OCI-LY7 (cell line): ENCODE results near the gene KRTAP21-2. TPM values are rescaled to one million over a fixed set of nuclear protein-coding genes. Genes with fewer than 3 reads are reported as not detected.

Experiments used
- Bru-seq: library from RNA; stranded (reverse); fragments of 400-500 nt; gene quantifications from one replicate; lab custom pipeline; 2021; lab: Mats Ljungman, UMichigan
- BruChase-seq, 2 experiments: library from RNA; stranded (reverse); fragments of 400-500 nt; gene quantifications; one replicate each; lab custom pipeline; 2021; lab: Mats Ljungman, UMichigan
- BruUV-seq: library from RNA; stranded (reverse); fragments of 400-500 nt; replicated peaks from 2 replicates; lab custom pipeline; 2021; lab: Mats Ljungman, UMichigan
- CTCF ChIA-PET: fragments of 300-600 bp; sonication (Branson Sonifier 250); formaldehyde crosslinking; loops from one replicate; lab custom pipeline; 2022; ENCODE audit warnings: antibody characterized with exemption; ENCODE audit not compliant: unreplicated experiment; lab: Charles Lee
- POLR2A ChIA-PET: fragments of 300-600 bp; sonication (Branson Sonifier 250); formaldehyde crosslinking; loops from one replicate; lab custom pipeline; 2022; ENCODE audit warnings: antibody characterized with exemption; lab: Charles Lee
- DNase-seq: peaks from one replicate; pipeline ENCODE4 v3.0.0-alpha.2; 2015; ENCODE audit warnings: low spot score
- H2AFZ ChIP-seq: fragments of 200-600 bp; sonication (generic), shearing (Covaris generic); 2 replicates; pipeline ENCODE4 v1.6.1; 2014; ENCODE audit warnings: mild to moderate bottlenecking, antibody characterized with exemption, low read length, moderate library complexity
- H3K27ac ChIP-seq: fragments of 200-600 bp; sonication (generic); 2 replicates; pipeline ENCODE4 v1.5.1; 2014; ENCODE audit warnings: mixed run types, low read depth, mild to moderate bottlenecking, moderate library complexity, low read length, inconsistent platforms; ENCODE audit not compliant: poor library complexity, severe bottlenecking
- H3K36me3 ChIP-seq: fragments of 200-600 bp; sonication (generic); 2 replicates; pipeline ENCODE4 v1.6.1; 2014; ENCODE audit warnings: mild to moderate bottlenecking, antibody characterized with exemption, low read length, moderate library complexity, mixed read lengths; ENCODE audit not compliant: insufficient read depth
- H3K4me1 ChIP-seq: fragments of 200-600 bp; sonication (generic); 2 replicates; pipeline ENCODE4 v1.5.1; 2014; ENCODE audit warnings: mild to moderate bottlenecking, low read length; ENCODE audit not compliant: insufficient read depth, poor library complexity, severe bottlenecking
- H3K4me2 ChIP-seq: fragments of 200-600 bp; sonication (generic); 2 replicates; pipeline ENCODE4 v1.6.1; 2014; ENCODE audit warnings: mild to moderate bottlenecking, low read length
- H3K4me3 ChIP-seq: fragments of 200-600 bp; sonication (generic); 2 replicates; pipeline ENCODE4 v1.5.1; 2014; ENCODE audit warnings: mild to moderate bottlenecking, low read depth, low read length; ENCODE audit not compliant: poor library complexity, severe bottlenecking
- H3K79me2 ChIP-seq: fragments of 200-600 bp; sonication (generic); 2 replicates; pipeline ENCODE4 v1.6.1; 2016; ENCODE audit warnings: low read depth, mild to moderate bottlenecking, low read length, moderate library complexity, mixed read lengths; ENCODE audit not compliant: insufficient read depth
- H3K9me2 ChIP-seq: fragments of 200-600 bp; sonication (generic); 2 replicates; pipeline ENCODE4 v1.6.1; 2016; ENCODE audit warnings: mild to moderate bottlenecking, low read length, mixed read lengths; ENCODE audit not compliant: insufficient read depth
- H3K9me3 ChIP-seq: fragments of 200-600 bp; sonication (generic); 2 replicates; pipeline ENCODE4 v1.6.1; 2014; ENCODE audit warnings: mild to moderate bottlenecking, mixed run types, low read length, mixed read lengths
- H4K20me1 ChIP-seq: fragments of 200-600 bp; sonication (generic); 2 replicates; pipeline ENCODE4 v1.6.1; 2014; ENCODE audit warnings: mild to moderate bottlenecking, antibody characterized with exemption, low read length, moderate library complexity, mixed read lengths; ENCODE audit not compliant: insufficient read depth
- EZH2phosphoT487 ChIP-seq: fragments of 200-600 bp; sonication (generic); IDR thresholded peaks from 2 replicates; pipeline ENCODE4 v1.6.1; 2018; ENCODE audit warnings: low read depth, borderline replicate concordance, mild to moderate bottlenecking, mixed run types, antibody characterized with exemption, low read length, moderate library complexity, mixed read lengths
- intact Hi-C: fragments of 100-400 bp; cut with micrococcal nuclease; formaldehyde crosslinking; loops from one replicate; pipeline ENCODE4 v1.10.0; 2022; ENCODE audit not compliant: unreplicated experiment
- long read RNA-seq: library from polyadenylated mRNA; stranded (forward); transcript quantifications from one replicate; pipeline ENCODE4 v2.0.0, GENCODE V29; 2022
- total RNA-seq, 2 experiments: library from RNA; depleted of rRNA in 1 of 2; stranded (reverse); fragments of >200 nt in 1 of 2; shearing (Covaris generic) in 1 of 2; gene quantifications; 2 replicates each; pipeline ENCODE4 v1.2.3, GENCODE V29; 2014 to 2022
- TF ChIP-seq, protein P1 (sequence below): fragments of 200-600 bp; sonication (generic); conservative IDR thresholded peaks from 2 replicates; pipeline ENCODE4 v1.5.1; 2014; ENCODE audit warnings: mild to moderate bottlenecking, antibody characterized with exemption, low read length, moderate library complexity, mixed read lengths

KRTAP21-2 gene
- total RNA-seq (2014; rRNA removed; shearing (Covaris generic)) (not detected in 2 replicates), total RNA-seq (2022) (not detected in 2 replicates), Bru-seq, nascent RNA (not detected), BruChase-seq, experiment 1, labeled RNA remaining after a 6-hour chase (not detected), BruChase-seq, experiment 2, labeled RNA remaining after a 2-hour chase (not detected)
- long read RNA-seq, result 0 reads

DNA sequence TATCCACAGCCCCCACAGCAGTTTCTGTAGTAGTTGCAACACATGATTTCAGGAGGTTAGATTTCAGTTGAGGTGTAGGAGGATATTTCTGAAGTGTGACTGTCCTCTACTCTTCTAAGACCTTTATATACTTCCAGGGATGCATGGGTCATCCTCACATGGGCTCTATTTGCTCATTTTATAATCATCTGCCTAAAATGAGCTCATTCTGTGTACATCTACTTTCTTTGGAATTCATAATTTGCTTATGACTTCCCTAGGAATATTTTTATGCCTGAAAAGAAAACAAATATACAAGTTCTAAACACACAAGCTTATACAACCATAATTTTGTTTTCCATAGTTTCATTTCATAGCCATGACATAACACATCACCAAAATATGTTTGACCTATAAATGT is at the start of gene KRTAP21-2:
Gene KRTAP21-2 (minus strand): TSS at position 101 of the 400 bp plus-strand sequence. CDS start 57 bp downstream, at position 44.
- no peak within 1 kb of the TSS for H2AFZ ChIP-seq
- no peaks in the 10 kb centered on the region for H3K79me2 ChIP-seq
- H3K36me3 ChIP-seq, result no peaks in the 10 kb centered on the region
- no peaks in the 10 kb centered on the region; the same call in 1 of the 2 replicates for H3K9me2 ChIP-seq
- H3K4me2 ChIP-seq, result no peak within 1 kb of the TSS
- no peak for TF ChIP-seq EZH2phosphoT487
- TF ChIP-seq, protein P1, sequence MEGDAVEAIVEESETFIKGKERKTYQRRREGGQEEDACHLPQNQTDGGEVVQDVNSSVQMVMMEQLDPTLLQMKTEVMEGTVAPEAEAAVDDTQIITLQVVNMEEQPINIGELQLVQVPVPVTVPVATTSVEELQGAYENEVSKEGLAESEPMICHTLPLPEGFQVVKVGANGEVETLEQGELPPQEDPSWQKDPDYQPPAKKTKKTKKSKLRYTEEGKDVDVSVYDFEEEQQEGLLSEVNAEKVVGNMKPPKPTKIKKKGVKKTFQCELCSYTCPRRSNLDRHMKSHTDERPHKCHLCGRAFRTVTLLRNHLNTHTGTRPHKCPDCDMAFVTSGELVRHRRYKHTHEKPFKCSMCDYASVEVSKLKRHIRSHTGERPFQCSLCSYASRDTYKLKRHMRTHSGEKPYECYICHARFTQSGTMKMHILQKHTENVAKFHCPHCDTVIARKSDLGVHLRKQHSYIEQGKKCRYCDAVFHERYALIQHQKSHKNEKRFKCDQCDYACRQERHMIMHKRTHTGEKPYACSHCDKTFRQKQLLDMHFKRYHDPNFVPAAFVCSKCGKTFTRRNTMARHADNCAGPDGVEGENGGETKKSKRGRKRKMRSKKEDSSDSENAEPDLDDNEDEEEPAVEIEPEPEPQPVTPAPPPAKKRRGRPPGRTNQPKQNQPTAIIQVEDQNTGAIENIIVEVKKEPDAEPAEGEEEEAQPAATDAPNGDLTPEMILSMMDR, result no peak
- no peaks in the 10 kb centered on the region for H3K9me3 ChIP-seq
- H3K27ac ChIP-seq, result no peak within 1 kb of the TSS
- no peak within 1 kb of the TSS for H3K4me3 ChIP-seq
- ChIA-PET CTCF (no interaction called here), POLR2A (interaction anchor here (0.7 kb wide), 1 partner anchor 381 kb away, joined by 3 read pairs; no protein-coding TSS in a partner anchor)
- BruUV-seq, result no TSS peak
- intact Hi-C loops, result no loop called here
- H4K20me1 ChIP-seq, result no peaks in the 10 kb centered on the region
- no peaks in the 10 kb centered on the region for H3K4me1 ChIP-seq
- DNase-seq, result no peak

DNA sequence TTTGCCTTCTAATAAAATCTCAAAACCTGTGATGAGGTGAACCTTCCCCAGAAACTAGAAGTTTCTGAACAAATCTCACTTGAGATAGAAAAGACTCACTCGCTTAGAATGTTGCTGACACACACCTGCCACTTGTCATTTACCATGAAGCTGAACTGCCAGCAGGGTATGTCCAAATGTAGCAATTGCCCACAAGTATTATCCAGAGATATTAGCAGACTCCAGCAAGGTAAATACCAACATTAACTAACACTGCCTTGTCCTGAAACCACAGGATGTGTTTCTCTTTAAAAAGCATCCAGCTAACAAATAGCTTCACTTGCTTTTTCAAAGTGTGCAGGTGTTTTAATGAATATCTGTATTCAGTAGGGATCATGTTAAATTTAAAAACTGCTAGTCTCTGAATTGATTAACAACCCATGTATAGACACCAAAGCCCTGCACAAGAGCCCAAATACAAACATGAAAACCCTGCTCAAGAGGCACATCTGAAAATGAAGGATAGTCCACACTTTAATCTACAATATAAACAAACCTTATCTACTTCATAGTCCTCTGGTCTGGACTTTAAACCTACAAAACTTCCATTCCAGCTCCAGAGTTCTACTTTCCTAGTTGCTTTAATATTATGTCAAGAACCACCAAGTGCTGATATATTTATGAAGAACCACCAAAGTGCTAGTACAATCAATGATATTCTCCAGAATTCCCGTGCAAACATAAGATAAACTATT is 46.7 kb upstream of the KRTAP21-2 start:
- intact Hi-C loops, result no loop called here
- CTCF ChIA-PET, result no interaction called here

More for the DNA sequence above, 46.7 kb upstream of the KRTAP21-2 start:
- TF ChIP-seq EZH2phosphoT487, result no peak
- TF ChIP-seq, protein P1, result no peak
- Histone ChIP-seq H3K36me3 (no peaks in the 10 kb centered on the region), H4K20me1 (no peaks in the 10 kb centered on the region), H3K4me1 (no peaks in the 10 kb centered on the region), H3K9me2 (no peaks in the 10 kb centered on the region), H3K4me2 (no peak overlapping the region), H2AFZ (no peak overlapping the region), H3K4me3 (no peak overlapping the region), H3K79me2 (no peaks in the 10 kb centered on the region), H3K27ac (no peak overlapping the region), H3K9me3 (no peaks in the 10 kb centered on the region)
- POLR2A ChIA-PET, result no interaction called here
- no peak for DNase-seq
- no TSS peak for BruUV-seq
